H7 (cell line): Measurements from ENCODE around the gene ENOX2. TPM values are rescaled to one million over a fixed set of nuclear protein-coding genes. Genes with fewer than 3 reads are reported as not detected.

Source experiments
- DNase-seq: peaks from one replicate; pipeline ENCODE4 v3.0.0; 2012
- H3K27me3 ChIP-seq: 2 replicates; pipeline ENCODE4 v1.6.0; 2011; ENCODE audit warnings: mild to moderate bottlenecking, low read length; ENCODE audit not compliant: control insufficient read depth, insufficient read depth
- H3K36me3 ChIP-seq: replicated peaks from 2 replicates; pipeline ENCODE4 v1.5.1; 2011; ENCODE audit warnings: low read length; ENCODE audit not compliant: control insufficient read depth, insufficient read depth
- H3K4me3 ChIP-seq: 2 replicates; pipeline ENCODE4 v1.5.1; 2011; ENCODE audit warnings: low read depth, mild to moderate bottlenecking, control low read depth, low read length, moderate library complexity; ENCODE audit not compliant: insufficient read depth
- total RNA-seq: library from RNA; depleted of rRNA; stranded (reverse); fragments of >200 nt; shearing (Covaris generic); gene quantifications from 2 replicates; pipeline ENCODE4 v1.2.3, GENCODE V29; 2014

ENOX2 gene
- total RNA-seq, 1 experiment from 2014 or later: 17.5 TPM

- no peaks in the 10 kb centered on the region for H3K36me3 ChIP-seq
- H3K4me3 ChIP-seq: no peak overlapping the region
- H3K27me3 ChIP-seq: no peaks in the 10 kb centered on the region
- DNase-seq: no peak
These were observed 6.1 kb downstream of the ENOX2 start for GRCh38 chrX:130896802-130897501.

GRCh38 chrX:130896026-130896425 is 7.0 kb downstream of the ENOX2 start:
- Histone ChIP-seq H3K27me3 (no peaks in the 10 kb centered on the region), H3K36me3 (no peaks in the 10 kb centered on the region), H3K4me3 (no peak overlapping the region)
- no peak for DNase-seq

- H3K27me3 ChIP-seq: no peaks in the 10 kb centered on the region
- DNase-seq: no peak
- H3K4me3 ChIP-seq: no peak overlapping the region
- no peaks in the 10 kb centered on the region for H3K36me3 ChIP-seq
These were observed 7.7 kb downstream of the ENOX2 start for GRCh38 chrX:130895299-130895698.

- DNase-seq: no peak
These were observed 9.5 kb downstream of the ENOX2 start for GRCh38 chrX:130893356-130894085.

GRCh38 chrX:130887376-130887775 is 15.6 kb downstream of the ENOX2 start:
- Histone ChIP-seq H3K4me3 (no peak overlapping the region), H3K27me3 (no peaks in the 10 kb centered on the region), H3K36me3 (no peaks in the 10 kb centered on the region)
- DNase-seq: no peak

More at GRCh38 chrX:130893356-130894085, 9.5 kb downstream of the ENOX2 start:
- no peaks in the 10 kb centered on the region for H3K36me3 ChIP-seq
- no peaks in the 10 kb centered on the region for H3K27me3 ChIP-seq
- no peak overlapping the region for H3K4me3 ChIP-seq

GRCh38 chrX:130885996-130886395 is 17.0 kb downstream of the ENOX2 start:
- H3K36me3 ChIP-seq: no peaks in the 10 kb centered on the region
- DNase-seq: no peak
- H3K27me3 ChIP-seq: no peaks in the 10 kb centered on the region
- no peak overlapping the region for H3K4me3 ChIP-seq

- H3K4me3 ChIP-seq: no peak overlapping the region
- H3K36me3 ChIP-seq: no peaks in the 10 kb centered on the region
- H3K27me3 ChIP-seq: no peaks in the 10 kb centered on the region
- DNase-seq: no peak
These were observed 17.5 kb downstream of the ENOX2 start for GRCh38 chrX:130885508-130885907.

- Histone ChIP-seq H3K36me3 (no peaks in the 10 kb centered on the region), H3K4me3 (no peak overlapping the region), H3K27me3 (no peaks in the 10 kb centered on the region)
- DNase-seq: no peak
These were observed 18.4 kb downstream of the ENOX2 start for GRCh38 chrX:130884627-130885026.

- Histone ChIP-seq H3K27me3 (no peaks in the 10 kb centered on the region), H3K4me3 (no peak overlapping the region), H3K36me3 (no peaks in the 10 kb centered on the region)
- no peak for DNase-seq
These were observed 23.1 kb downstream of the ENOX2 start for GRCh38 chrX:130879869-130880268.

GRCh38 chrX:130878350-130879341 is 24.4 kb downstream of the ENOX2 start:
- Histone ChIP-seq H3K27me3 (no peaks in the 10 kb centered on the region), H3K36me3 (no peaks in the 10 kb centered on the region), H3K4me3 (no peak overlapping the region)
- DNase-seq: no peak

- DNase-seq: no peak
- Histone ChIP-seq H3K27me3 (no peaks in the 10 kb centered on the region), H3K4me3 (no peak overlapping the region), H3K36me3 (no peaks in the 10 kb centered on the region)
These were observed 25.1 kb downstream of the ENOX2 start for GRCh38 chrX:130877892-130878341.

- Histone ChIP-seq H3K4me3 (no peak overlapping the region), H3K36me3 (no peaks in the 10 kb centered on the region), H3K27me3 (no peaks in the 10 kb centered on the region)
- DNase-seq: no peak
These were observed 26.8 kb downstream of the ENOX2 start for GRCh38 chrX:130876226-130876625.

- no peaks in the 10 kb centered on the region for H3K36me3 ChIP-seq
- H3K4me3 ChIP-seq: no peak overlapping the region
- DNase-seq: no peak
- no peaks in the 10 kb centered on the region for H3K27me3 ChIP-seq
These were observed 28.3 kb downstream of the ENOX2 start for GRCh38 chrX:130874751-130875150.

- DNase-seq: no peak
- Histone ChIP-seq H3K27me3 (no peaks in the 10 kb centered on the region), H3K4me3 (no peak overlapping the region)
These were observed 33.8 kb downstream of the ENOX2 start for GRCh38 chrX:130869239-130869638.

More at GRCh38 chrX:130869239-130869638, 33.8 kb downstream of the ENOX2 start:
- no peaks in the 10 kb centered on the region for H3K36me3 ChIP-seq
